Keratinocyte (primary cell): ENCODE results near the gene SLIT3. TPM values are rescaled to one million over a fixed set of nuclear protein-coding genes. Genes with fewer than 3 reads are reported as not detected.

ENCODE experiments used
- DNase-seq: peaks from one replicate; pipeline ENCODE4 v3.0.0-alpha.2; 2011; ENCODE audit warnings: low read depth, missing footprints, low spot score
- FAIRE-seq: peaks from 2 replicates; lab custom pipeline; 2011; peaks lifted over from hg19 to GRCh38; lab: Jason Lieb, UNC
- H2AFZ ChIP-seq: 2 replicates; pipeline ENCODE4 v1.6.0; 2012; ENCODE audit warnings: low read length, control low read depth, inconsistent platforms; ENCODE audit not compliant: control insufficient read depth
- H3K27ac ChIP-seq: 2 replicates; pipeline ENCODE4 v1.5.1; 2011; ENCODE audit warnings: low read length; ENCODE audit not compliant: control insufficient read depth, insufficient read depth
- H3K27me3 ChIP-seq: 3 replicates; pipeline ENCODE4 v1.6.0; 2011; ENCODE audit warnings: low read length; ENCODE audit not compliant: control insufficient read depth, insufficient read depth; ENCODE audit errors: extremely low read depth
- H3K36me3 ChIP-seq, 2 experiments: 2 replicates in 1 of 2; 3 replicates in 1 of 2; pipeline ENCODE4 v1.5.1; 2011; ENCODE audit warnings: low read length in 2 of 2, mild to moderate bottlenecking in 1 of 2; ENCODE audit not compliant: control insufficient read depth in 2 of 2, insufficient read depth in 2 of 2; ENCODE audit errors: extremely low read depth in 1 of 2
- H3K4me1 ChIP-seq: 3 replicates; pipeline ENCODE4 v1.5.1; 2011; ENCODE audit warnings: low read length; ENCODE audit not compliant: control insufficient read depth, insufficient read depth; ENCODE audit errors: extremely low read depth
- H3K4me2 ChIP-seq: 3 replicates; pipeline ENCODE4 v1.6.0; 2011; ENCODE audit warnings: low read depth, low read length; ENCODE audit not compliant: control insufficient read depth, insufficient read depth; ENCODE audit errors: extremely low read depth
- H3K4me3 ChIP-seq, 3 experiments: fragments of 200-600 bp in 1 of 3; sonication (generic) in 1 of 3; 2 replicates in 2 of 3; 3 replicates in 1 of 3; pipeline ENCODE4 v1.5.1; 2011 to 2016; ENCODE audit warnings: low read length in 3 of 3, mild to moderate bottlenecking in 3 of 3, control low read depth in 2 of 3, inconsistent platforms in 1 of 3, low read depth in 1 of 3, mixed read lengths in 1 of 3, mixed run types in 1 of 3, moderate library complexity in 1 of 3; ENCODE audit not compliant: control insufficient read depth in 2 of 3, insufficient read depth in 2 of 3; ENCODE audit errors: extremely low read depth in 1 of 3
- H3K79me2 ChIP-seq: 2 replicates; pipeline ENCODE4 v1.6.0; 2012; ENCODE audit warnings: low read length; ENCODE audit not compliant: control insufficient read depth, insufficient read depth
- H3K9ac ChIP-seq: 3 replicates; pipeline ENCODE4 v1.6.0; 2011; ENCODE audit warnings: low read length; ENCODE audit not compliant: control insufficient read depth, insufficient read depth; ENCODE audit errors: extremely low read depth
- H3K9me1 ChIP-seq: 3 replicates; pipeline ENCODE4 v1.6.0; 2011; ENCODE audit warnings: low read length; ENCODE audit not compliant: control insufficient read depth, insufficient read depth; ENCODE audit errors: extremely low read depth
- H3K9me3 ChIP-seq: 2 replicates; pipeline ENCODE4 v1.5.1; 2012; ENCODE audit warnings: low read depth, low read length; ENCODE audit not compliant: control insufficient read depth
- H4K20me1 ChIP-seq: 3 replicates; pipeline ENCODE4 v1.6.0; 2011; ENCODE audit warnings: low read length; ENCODE audit not compliant: control insufficient read depth, insufficient read depth; ENCODE audit errors: extremely low read depth
- CTCF ChIP-seq, 3 experiments: IDR thresholded peaks in 1 of 3; conservative IDR thresholded peaks in 1 of 3; optimal IDR thresholded peaks in 1 of 3; 2 replicates in 2 of 3; 3 replicates in 1 of 3; pipeline versions ENCODE3 to v1.5.1; 2011; ENCODE audit warnings: low read length in 3 of 3, mild to moderate bottlenecking in 3 of 3, moderate library complexity in 2 of 3, control low read depth in 1 of 3, inconsistent platforms in 1 of 3; ENCODE audit not compliant: insufficient read depth in 2 of 3; ENCODE audit errors: extremely low read depth in 1 of 3
- EZH2 ChIP-seq: IDR thresholded peaks from one replicate; pipeline ENCODE4 v1.6.1; 2012; ENCODE audit warnings: inconsistent platforms, mild to moderate bottlenecking, low read length, moderate library complexity
- dilution Hi-C: fragments of 300-500 bp; cut with MboI; formaldehyde crosslinking; loops from one replicate; pipeline ENCODE4 v1.7.0; 2020; ENCODE audit warnings: low sequenced_read_pairs; ENCODE audit not compliant: extremely low pct_ligation_motif_present
- polyA plus RNA-seq, 5 experiments: library from polyadenylated mRNA; depleted of rRNA in 3 of 5; stranded (reverse) in 3 of 5; stranded (forward) in 1 of 5; unstranded in 1 of 5; fragments of >200 nt; gene quantifications; 1 replicate in 1 of 5; 2 replicates in 3 of 5; 3 replicates in 1 of 5; pipeline versions ENCODE4 v1.2.1 to v1.2.3, GENCODE V29; 2011 to 2012; ENCODE audit warnings: missing spikeins in 2 of 5, low read depth in 1 of 5, low replicate concordance in 1 of 5

The SLIT3 gene
- polyA plus RNA-seq, 1 donor (not counting 4 experiments of a cell fraction or from before 2014, with no cell fraction given), result 2.4 TPM

DNA sequence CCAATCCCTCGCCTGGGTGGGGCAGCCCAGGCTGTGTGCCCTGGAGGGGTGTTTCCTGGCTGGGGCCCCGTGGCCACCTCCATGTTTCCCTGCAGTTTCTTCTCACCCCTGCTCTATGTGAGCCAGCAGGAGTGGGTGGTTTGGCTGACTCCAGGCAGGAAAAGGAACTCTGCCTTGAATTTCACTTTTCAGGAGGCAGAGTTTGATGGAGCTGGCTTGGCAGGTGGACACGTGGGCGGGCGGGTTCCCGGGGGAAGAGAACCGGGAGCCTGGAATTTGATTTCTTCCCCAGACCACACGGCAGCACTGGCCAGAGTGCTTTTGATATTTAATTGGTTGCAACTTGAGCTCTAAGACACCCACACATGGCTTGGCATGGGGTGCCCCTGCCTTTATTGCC, 601.9 kb downstream of the SLIT3 start:
- Histone ChIP-seq H2AFZ (no peak overlapping the region), H3K4me2 (no peak overlapping the region), H3K9me3 (no peaks in the 10 kb centered on the region), H4K20me1 (no peaks in the 10 kb centered on the region), H3K9ac (no peak overlapping the region), H3K4me1 (no peaks in the 10 kb centered on the region), H3K79me2 (no peaks in the 10 kb centered on the region), H3K4me3 (no peak overlapping the region), H3K27me3 (peaks cover 4% of the 10 kb centered on the region), H3K9me1 (no peaks in the 10 kb centered on the region), H3K27ac (no peak overlapping the region), H3K36me3 (no peaks in the 10 kb centered on the region)
- no peak for DNase-seq
- dilution Hi-C loops, result no loop called here
- TF ChIP-seq CTCF (optimal IDR thresholded peaks at IDR 0.05 in 1 of 3, IDR thresholded peaks at IDR 0.05 in 1 of 3, conservative IDR thresholded peaks at IDR 0.05 in 1 of 3; ENCODE audit: extremely low read depth in 1 of 3, insufficient read depth in 2 of 3, low read length in 3 of 3) (no peak), EZH2 (no peak)
- no peak for FAIRE-seq

GRCh38 chr5:168697034-168697720, 603.8 kb downstream of the SLIT3 start:
- H3K4me2 ChIP-seq, result no peak overlapping the region
- peaks cover 7% of the 10 kb centered on the region for H3K27me3 ChIP-seq
- no peaks in the 10 kb centered on the region for H3K9me3 ChIP-seq
- H4K20me1 ChIP-seq, result no peaks in the 10 kb centered on the region
- H3K9ac ChIP-seq, result no peak overlapping the region
- H3K36me3 ChIP-seq, result no peaks in the 10 kb centered on the region
- no peaks in the 10 kb centered on the region for H3K4me1 ChIP-seq
- H2AFZ ChIP-seq, result no peak overlapping the region
- H3K4me3 ChIP-seq, result no peak overlapping the region
- H3K9me1 ChIP-seq, result no peaks in the 10 kb centered on the region
- dilution Hi-C loops, result no loop called here
- H3K79me2 ChIP-seq, result no peaks in the 10 kb centered on the region
- DNase-seq, result no peak
- H3K27ac ChIP-seq, result no peak overlapping the region
- no peak for FAIRE-seq
- TF ChIP-seq CTCF (optimal IDR thresholded peaks at IDR 0.05 in 1 of 3, IDR thresholded peaks at IDR 0.05 in 1 of 3, conservative IDR thresholded peaks at IDR 0.05 in 1 of 3; ENCODE audit: extremely low read depth in 1 of 3, insufficient read depth in 2 of 3, low read length in 3 of 3) (no peak), EZH2 (no peak)
